ENCODE results near the gene EDEM3. TPM values are rescaled to one million over a fixed set of nuclear protein-coding genes. Genes with fewer than 3 reads are reported as not detected.

EDEM3 gene
- total and polyA plus RNA-seq, 9 donors: 7.1 to 22.7 (median 18.5) TPM

GRCh38 chr1:184781941-184782340 lies 27.3 kb upstream of the EDEM3 start:
- H3K9me3 ChIP-seq: no peaks in the 10 kb centered on the region
- DNase-seq: no peak
- no peak overlapping the region for H3K27ac ChIP-seq
- TF ChIP-seq, protein P1, sequence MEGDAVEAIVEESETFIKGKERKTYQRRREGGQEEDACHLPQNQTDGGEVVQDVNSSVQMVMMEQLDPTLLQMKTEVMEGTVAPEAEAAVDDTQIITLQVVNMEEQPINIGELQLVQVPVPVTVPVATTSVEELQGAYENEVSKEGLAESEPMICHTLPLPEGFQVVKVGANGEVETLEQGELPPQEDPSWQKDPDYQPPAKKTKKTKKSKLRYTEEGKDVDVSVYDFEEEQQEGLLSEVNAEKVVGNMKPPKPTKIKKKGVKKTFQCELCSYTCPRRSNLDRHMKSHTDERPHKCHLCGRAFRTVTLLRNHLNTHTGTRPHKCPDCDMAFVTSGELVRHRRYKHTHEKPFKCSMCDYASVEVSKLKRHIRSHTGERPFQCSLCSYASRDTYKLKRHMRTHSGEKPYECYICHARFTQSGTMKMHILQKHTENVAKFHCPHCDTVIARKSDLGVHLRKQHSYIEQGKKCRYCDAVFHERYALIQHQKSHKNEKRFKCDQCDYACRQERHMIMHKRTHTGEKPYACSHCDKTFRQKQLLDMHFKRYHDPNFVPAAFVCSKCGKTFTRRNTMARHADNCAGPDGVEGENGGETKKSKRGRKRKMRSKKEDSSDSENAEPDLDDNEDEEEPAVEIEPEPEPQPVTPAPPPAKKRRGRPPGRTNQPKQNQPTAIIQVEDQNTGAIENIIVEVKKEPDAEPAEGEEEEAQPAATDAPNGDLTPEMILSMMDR (IDR thresholded peaks at IDR 0.05): no peak
- TF ChIP-seq EP300 (IDR thresholded peaks at IDR 0.05): no peak
- TF ChIP-seq POLR2A (IDR thresholded peaks at IDR 0.05): no peak
- H3K4me3 ChIP-seq: no peak overlapping the region
- no peaks in the 10 kb centered on the region for H3K4me1 ChIP-seq (ENCODE audit: insufficient read depth)
- WGBS, 3 donors: 74 to 83% (median 76%) methylated on average over 1 of the region's 1 CpG
- intact Hi-C loops (cut with DNase I): no loop called here
- no peaks in the 10 kb centered on the region for H3K27me3 ChIP-seq
- no peaks in the 10 kb centered on the region for H3K36me3 ChIP-seq

DNA sequence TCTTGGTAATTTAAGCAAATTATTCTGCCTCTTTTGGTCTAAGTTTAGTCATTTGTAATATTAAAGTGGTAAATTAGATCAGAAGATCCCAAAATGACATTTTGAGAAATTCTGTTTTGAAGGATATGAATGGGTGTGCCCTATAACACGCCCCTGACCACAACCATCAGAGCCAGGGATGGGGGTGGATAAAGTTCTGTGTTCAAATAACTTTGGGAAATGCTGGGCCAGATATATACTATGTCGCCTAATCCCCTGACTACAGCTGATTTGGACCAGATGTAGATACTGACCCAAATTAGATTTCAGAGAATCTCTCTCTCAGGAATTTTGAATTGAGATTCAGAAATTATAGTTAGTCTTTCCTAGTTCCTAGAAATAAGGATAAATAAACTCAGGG lies 21.2 kb upstream of the EDEM3 start:
- TF ChIP-seq EP300 (IDR thresholded peaks at IDR 0.05): no peak
- TF ChIP-seq, protein P1 (IDR thresholded peaks at IDR 0.05): no peak
- TF ChIP-seq POLR2A (IDR thresholded peaks at IDR 0.05): no peak
- H3K4me1 ChIP-seq (ENCODE audit: insufficient read depth): no peaks in the 10 kb centered on the region
- no peaks in the 10 kb centered on the region for H3K27me3 ChIP-seq
- H3K27ac ChIP-seq: no peak overlapping the region
- no peaks in the 10 kb centered on the region for H3K36me3 ChIP-seq
- DNase-seq: no peak
- 43 to 91% (median 67%) methylated on average over 2 of the region's 2 CpGs for WGBS, 3 donors
- no peak overlapping the region for H3K4me3 ChIP-seq
- intact Hi-C loops (cut with DNase I): no loop called here
- no peaks in the 10 kb centered on the region for H3K9me3 ChIP-seq

DNA sequence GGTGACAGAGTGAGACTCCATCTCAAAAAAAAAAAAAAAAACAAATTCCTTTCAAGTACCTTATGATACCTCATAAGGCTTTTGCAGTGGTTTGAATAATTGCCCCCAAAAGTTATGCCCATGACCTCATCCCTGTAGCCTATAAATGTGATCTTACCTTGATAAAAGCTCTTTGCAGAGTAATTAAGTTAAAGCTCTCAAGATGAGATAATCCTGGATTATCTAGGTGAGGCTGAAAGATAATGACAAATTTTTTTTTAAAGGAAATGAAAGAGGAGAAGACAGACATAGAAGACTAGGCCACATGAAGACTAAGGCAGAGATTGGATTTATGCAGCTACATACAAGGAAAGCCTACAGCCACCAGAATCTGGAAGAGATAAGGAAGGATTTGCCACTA lies 20.7 kb upstream of the EDEM3 start:
- Histone ChIP-seq H3K27me3 (no peaks in the 10 kb centered on the region), H3K4me1 (ENCODE audit: insufficient read depth) (no peaks in the 10 kb centered on the region), H3K9me3 (no peaks in the 10 kb centered on the region), H3K36me3 (no peaks in the 10 kb centered on the region), H3K27ac (no peak overlapping the region), H3K4me3 (no peak overlapping the region)
- DNase-seq: no peak
- intact Hi-C loops (cut with DNase I): no loop called here
- no peak for TF ChIP-seq POLR2A (IDR thresholded peaks at IDR 0.05)
- TF ChIP-seq, protein P1 (IDR thresholded peaks at IDR 0.05): no peak
- no peak for TF ChIP-seq EP300 (IDR thresholded peaks at IDR 0.05)

DNA sequence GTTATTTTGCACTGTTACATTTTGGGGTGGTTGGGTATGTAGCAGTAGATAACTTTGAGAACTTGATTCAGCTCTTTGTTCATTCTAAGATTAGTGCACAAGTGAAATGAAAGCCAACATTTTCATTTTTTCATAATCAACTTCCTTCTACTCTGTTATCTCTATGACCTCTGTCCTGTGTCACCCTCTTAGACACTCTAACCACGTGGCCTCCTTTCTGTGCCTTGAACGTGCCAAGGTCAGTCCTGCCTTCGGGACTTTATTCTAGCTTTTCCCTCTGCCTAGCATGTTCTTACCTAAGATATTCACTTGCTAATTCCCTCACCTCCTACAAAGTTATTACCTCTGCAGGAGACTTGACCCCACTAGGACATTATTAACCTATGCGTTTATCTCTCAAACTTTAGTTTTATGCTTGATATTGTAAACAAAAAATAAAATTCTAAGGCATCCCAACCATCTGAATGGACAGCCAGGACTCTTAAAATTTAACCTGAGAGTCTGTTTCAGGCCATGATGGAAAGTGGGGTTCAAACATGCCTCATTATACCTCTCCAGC lies 19.2 kb upstream of the EDEM3 start:
- Histone ChIP-seq H3K27ac (no peak overlapping the region), H3K4me1 (ENCODE audit: insufficient read depth) (no peaks in the 10 kb centered on the region), H3K9me3 (no peaks in the 10 kb centered on the region), H3K27me3 (no peaks in the 10 kb centered on the region), H3K4me3 (no peak overlapping the region), H3K36me3 (no peaks in the 10 kb centered on the region)
- DNase-seq: no peak
- 69 to 73% (median 69%) methylated on average over 4 of the region's 4 CpGs for WGBS, 3 donors
- TF ChIP-seq, protein P1 (IDR thresholded peaks at IDR 0.05): no peak
- no peak for TF ChIP-seq EP300 (IDR thresholded peaks at IDR 0.05)
- TF ChIP-seq POLR2A (IDR thresholded peaks at IDR 0.05): no peak
- intact Hi-C loops (cut with DNase I): no loop called here
